Fibroblast of lung (primary cell): ENCODE measurements around the gene RBBP4. TPM values are rescaled to one million over a fixed set of nuclear protein-coding genes. Genes with fewer than 3 reads are reported as not detected.
A peak's percentile ranks its signal among the peaks of the same experiment; 100 is the strongest.

Experiments used
- DNase-seq, 2 donors: peaks; one replicate each; pipeline versions ENCODE4 v3.0.0 to v3.0.0-alpha.2; 2010; ENCODE audit warnings: low read depth in 2 of 2
- H2AFZ ChIP-seq: 2 replicates; pipeline ENCODE4 v1.5.1; 2012; ENCODE audit warnings: low read length, control low read depth, inconsistent platforms
- H3K27ac ChIP-seq: 2 replicates; pipeline ENCODE4 v1.5.1; 2011; ENCODE audit warnings: low read length, control low read depth; ENCODE audit not compliant: insufficient read depth
- H3K27me3 ChIP-seq: 2 replicates; pipeline ENCODE4 v1.5.1; 2011; ENCODE audit warnings: mild to moderate bottlenecking, low read length; ENCODE audit not compliant: control insufficient read depth, insufficient read depth
- H3K36me3 ChIP-seq: 2 replicates; pipeline ENCODE4 v1.5.1; 2011; ENCODE audit warnings: low read length; ENCODE audit not compliant: control insufficient read depth, insufficient read depth
- H3K4me1 ChIP-seq: 2 replicates; pipeline ENCODE4 v1.5.1; 2011; ENCODE audit warnings: low read length; ENCODE audit not compliant: control insufficient read depth, insufficient read depth; ENCODE audit errors: extremely low read depth
- H3K4me2 ChIP-seq: 2 replicates; pipeline ENCODE4 v1.5.1; 2011; ENCODE audit warnings: low read length, control low read depth; ENCODE audit not compliant: insufficient read depth; ENCODE audit errors: extremely low read depth
- H3K4me3 ChIP-seq, 4 experiments: fragments of 200-600 bp in 1 of 4; sonication (generic) in 1 of 4; replicated peaks in 1 of 4; 2 replicates each; pipeline ENCODE4 v1.5.1; 2011 to 2016; ENCODE audit warnings: low read length in 4 of 4, low read depth in 3 of 4, mild to moderate bottlenecking in 3 of 4, control low read depth in 2 of 4, inconsistent platforms in 1 of 4, mixed read lengths in 1 of 4; ENCODE audit not compliant: insufficient read depth in 1 of 4; ENCODE audit errors: control extremely low read depth in 1 of 4
- H3K79me2 ChIP-seq: 2 replicates; pipeline ENCODE4 v1.5.1; 2012; ENCODE audit warnings: mild to moderate bottlenecking, low read length, inconsistent platforms; ENCODE audit not compliant: control insufficient read depth, insufficient read depth
- H3K9ac ChIP-seq: 2 replicates; pipeline ENCODE4 v1.5.1; 2011; ENCODE audit warnings: mild to moderate bottlenecking, low read length, control low read depth; ENCODE audit not compliant: insufficient read depth
- H3K9me3 ChIP-seq: 2 replicates; pipeline ENCODE4 v1.5.1; 2012; ENCODE audit warnings: low read depth, low read length; ENCODE audit not compliant: control insufficient read depth, insufficient read depth
- H4K20me1 ChIP-seq: 2 replicates; pipeline ENCODE4 v1.5.1; 2011; ENCODE audit warnings: low read length; ENCODE audit not compliant: control insufficient read depth, insufficient read depth; ENCODE audit errors: extremely low read depth
- EZH2 ChIP-seq: IDR thresholded peaks from 2 replicates; pipeline ENCODE4 v1.5.1; 2012; ENCODE audit warnings: low read length, control low read depth, mild to moderate bottlenecking; ENCODE audit errors: missing control alignments
- polyA plus RNA-seq, 2 donors: library from polyadenylated mRNA; depleted of rRNA in 1 of 2; stranded (reverse) in 1 of 2; unstranded in 1 of 2; fragments of >200 nt; gene quantifications; 2 replicates each; pipeline ENCODE4 v1.2.1, GENCODE V29; 2011 to 2012; ENCODE audit warnings: missing spikeins in 1 of 2
- total RNA-seq: library from RNA; depleted of rRNA; stranded (reverse); fragments of >200 nt; gene quantifications from 2 replicates; pipeline ENCODE4 v1.2.1, GENCODE V29; 2014
- TF ChIP-seq, protein P1 (sequence below), 2 donors: IDR thresholded peaks in 1 of 2; conservative IDR thresholded peaks in 1 of 2; 1 replicate in 1 of 2; 2 replicates in 1 of 2; pipeline ENCODE4 v1.5.1; 2011 to 2012; ENCODE audit warnings: low read length in 2 of 2, control low read depth in 1 of 2, inconsistent platforms in 1 of 2, low read depth in 1 of 2, mild to moderate bottlenecking in 1 of 2

RBBP4 gene
- total and polyA plus RNA-seq, 2 donors (not counting 1 experiment from before 2014, with no cell fraction given) = 92.5 to 169 TPM

- DNase-seq = no peak
- H3K27ac ChIP-seq = peak overlapping the region; percentile 22
Measured at GRCh38 chr1:32729254-32730046, 78.4 kb downstream of the RBBP4 start.

GRCh38 chr1:32733582-32734321 lies 82.7 kb downstream of the RBBP4 start:
- Histone ChIP-seq H3K79me2 (no peaks in the 10 kb centered on the region), H3K4me2 (no peak overlapping the region), H3K4me3 (no peak overlapping the region), H3K27ac (peak overlapping the region; percentile 43), H3K9me3 (no peaks in the 10 kb centered on the region), H3K4me1 (peaks cover 19% of the 10 kb centered on the region), H4K20me1 (no peaks in the 10 kb centered on the region), H3K36me3 (no peaks in the 10 kb centered on the region), H3K27me3 (no peaks in the 10 kb centered on the region), H3K9ac (no peak overlapping the region), H2AFZ (no peak overlapping the region)
- peak; percentile 49 to 58 for DNase-seq
- TF ChIP-seq, protein P1, sequence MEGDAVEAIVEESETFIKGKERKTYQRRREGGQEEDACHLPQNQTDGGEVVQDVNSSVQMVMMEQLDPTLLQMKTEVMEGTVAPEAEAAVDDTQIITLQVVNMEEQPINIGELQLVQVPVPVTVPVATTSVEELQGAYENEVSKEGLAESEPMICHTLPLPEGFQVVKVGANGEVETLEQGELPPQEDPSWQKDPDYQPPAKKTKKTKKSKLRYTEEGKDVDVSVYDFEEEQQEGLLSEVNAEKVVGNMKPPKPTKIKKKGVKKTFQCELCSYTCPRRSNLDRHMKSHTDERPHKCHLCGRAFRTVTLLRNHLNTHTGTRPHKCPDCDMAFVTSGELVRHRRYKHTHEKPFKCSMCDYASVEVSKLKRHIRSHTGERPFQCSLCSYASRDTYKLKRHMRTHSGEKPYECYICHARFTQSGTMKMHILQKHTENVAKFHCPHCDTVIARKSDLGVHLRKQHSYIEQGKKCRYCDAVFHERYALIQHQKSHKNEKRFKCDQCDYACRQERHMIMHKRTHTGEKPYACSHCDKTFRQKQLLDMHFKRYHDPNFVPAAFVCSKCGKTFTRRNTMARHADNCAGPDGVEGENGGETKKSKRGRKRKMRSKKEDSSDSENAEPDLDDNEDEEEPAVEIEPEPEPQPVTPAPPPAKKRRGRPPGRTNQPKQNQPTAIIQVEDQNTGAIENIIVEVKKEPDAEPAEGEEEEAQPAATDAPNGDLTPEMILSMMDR (conservative IDR thresholded peaks at IDR 0.05 in 1 of 2, IDR thresholded peaks at IDR 0.05 in 1 of 2; ENCODE audit: low read depth in 1 of 2, low read length in 2 of 2) = no peak
- TF ChIP-seq EZH2 = no peak

More at GRCh38 chr1:32729254-32730046, 78.4 kb downstream of the RBBP4 start:
- Histone ChIP-seq H3K4me2 (no peak overlapping the region), H3K27me3 (no peaks in the 10 kb centered on the region), H3K79me2 (no peaks in the 10 kb centered on the region), H2AFZ (no peak overlapping the region), H3K4me3 (no peak overlapping the region), H3K9ac (no peak overlapping the region), H4K20me1 (no peaks in the 10 kb centered on the region), H3K4me1 (peaks cover 31% of the 10 kb centered on the region), H3K36me3 (no peaks in the 10 kb centered on the region), H3K9me3 (no peaks in the 10 kb centered on the region)
- TF ChIP-seq, protein P1 (conservative IDR thresholded peaks at IDR 0.05 in 1 of 2, IDR thresholded peaks at IDR 0.05 in 1 of 2; ENCODE audit: low read depth in 1 of 2, low read length in 2 of 2) = no peak
- TF ChIP-seq EZH2 = no peak

Other genes starting within 250 kb of the RBBP4 start
- not detected in 2 replicates for gene ZBTB8B, start 186.1 kb upstream of the RBBP4 start, total RNA-seq
- not detected in 2 replicates for gene ZBTB8B, start 186.1 kb upstream of the RBBP4 start, polyA plus RNA-seq
- 5.6 and 5.9 TPM in 2 replicates for gene ZBTB8A, start 111.8 kb upstream of the RBBP4 start, total RNA-seq
- gene ZBTB8A, start 111.8 kb upstream of the RBBP4 start, polyA plus RNA-seq = 6.0 and 6.9 TPM in 2 replicates
- gene ZBTB8OS, start 658 bp upstream of the RBBP4 start, total RNA-seq = 37.8 and 38.0 TPM in 2 replicates
- 72.6 and 92.3 TPM in 2 replicates for gene ZBTB8OS, start 658 bp upstream of the RBBP4 start, polyA plus RNA-seq
- gene SYNC, start 51.6 kb downstream of the RBBP4 start, total RNA-seq = 43.7 and 58.1 TPM in 2 replicates
- 31.5 and 50.9 TPM in 2 replicates for gene SYNC, start 51.6 kb downstream of the RBBP4 start, polyA plus RNA-seq
- 217 and 295 TPM in 2 replicates for gene YARS1, start 166.2 kb downstream of the RBBP4 start, total RNA-seq
- gene YARS1, start 166.2 kb downstream of the RBBP4 start, polyA plus RNA-seq = 85.8 and 94.4 TPM in 2 replicates
- gene S100PBP, start 166.4 kb downstream of the RBBP4 start, total RNA-seq = 26.7 and 36.3 TPM in 2 replicates
- gene S100PBP, start 166.4 kb downstream of the RBBP4 start, polyA plus RNA-seq = 30.7 and 41.8 TPM in 2 replicates
- gene FNDC5, start 219.7 kb downstream of the RBBP4 start, total RNA-seq = 0.33 and 1.0 TPM in 2 replicates
- 0.38 and 1.6 TPM in 2 replicates for gene FNDC5, start 219.7 kb downstream of the RBBP4 start, polyA plus RNA-seq
- gene HPCA, start 235.3 kb downstream of the RBBP4 start, total RNA-seq = 0.33 TPM in 1 of 2 replicates, not detected in the other
- 0.06 TPM in 1 of 2 replicates, not detected in the other for gene HPCA, start 235.3 kb downstream of the RBBP4 start, polyA plus RNA-seq